HepG2 (cell line): ENCODE measurements around the gene TST. TPM values are rescaled to one million over a fixed set of nuclear protein-coding genes. Genes with fewer than 3 reads are reported as not detected.

ENCODE experiments used
- MAFK ChIP-seq, 2 experiments: IDR thresholded peaks in 1 of 2; conservative IDR thresholded peaks in 1 of 2; 2 replicates each; pipeline ENCODE4 v1.6.1; 2011; ENCODE audit warnings: improper control_type of control experiment in 2 of 2, low read length in 2 of 2
- NFKB2 ChIP-seq: sonication (generic); formaldehyde crosslinking; IDR thresholded peaks from 2 replicates; pipeline ENCODE4 v1.4.0; 2020; ENCODE audit warnings: missing genetic modification reagents, borderline replicate concordance
- SRSF1 ChIP-seq: fragments of 200-400 bp; formaldehyde crosslinking; optimal IDR thresholded peaks from 2 replicates; pipeline ENCODE3; 2017; ENCODE audit warnings: mild to moderate bottlenecking, low read depth, low read length, moderate library complexity
- ZBTB42 ChIP-seq: sonication (generic); formaldehyde crosslinking; IDR thresholded peaks from 2 replicates; pipeline ENCODE4 v1.5.0; 2020; ENCODE audit warnings: mild to moderate bottlenecking, missing genetic modification reagents
- ZNF138 ChIP-seq: sonication (generic); formaldehyde crosslinking; IDR thresholded peaks from 2 replicates; pipeline ENCODE4 v1.5.0; 2020; ENCODE audit warnings: mild to moderate bottlenecking, low read depth, missing genetic modification reagents
- ZNF556 ChIP-seq: sonication (generic); formaldehyde crosslinking; IDR thresholded peaks from 2 replicates; pipeline ENCODE4 v1.4.0; 2020; ENCODE audit warnings: mild to moderate bottlenecking, missing genetic modification reagents, borderline replicate concordance
- ZNF670 ChIP-seq: sonication (generic); formaldehyde crosslinking; IDR thresholded peaks from 2 replicates; pipeline ENCODE4 v1.8.0; 2022; ENCODE audit warnings: mild to moderate bottlenecking, missing genetic modification reagents, borderline replicate concordance
- ZNF7 ChIP-seq: IDR thresholded peaks from 2 replicates; pipeline ENCODE4 v1.6.1; 2016; ENCODE audit warnings: missing biosample characterization, missing genetic modification reagents
- polyA plus RNA-seq, 8 experiments: library from polyadenylated mRNA; depleted of rRNA in 3 of 8; stranded (reverse) in 7 of 8; unstranded in 1 of 8; fragments of >200 nt; fragmentation: Illumina TruSeq in 4 of 8; extraction: Trizol in 4 of 8; gene quantifications; 2 replicates each; pipeline versions ENCODE4 v1.2.1 to v1.2.3, GENCODE V29; 2011 to 2016; ENCODE audit warnings: low read depth in 4 of 8, missing spikeins in 1 of 8, mixed read lengths in 1 of 8; ENCODE audit not compliant: insufficient read depth in 1 of 8
- total RNA-seq, 5 experiments: library from RNA; depleted of rRNA; stranded (reverse); fragments of >200 nt; fragmentation: Illumina TruSeq; extraction: Trizol; gene quantifications; 2 replicates each; pipeline ENCODE4 v1.2.3, GENCODE V29; 2016; ENCODE audit warnings: low read depth in 1 of 5
- TF ChIP-seq, protein P1 (sequence below): sonication (generic); formaldehyde crosslinking; IDR thresholded peaks from 2 replicates; pipeline ENCODE4 v1.4.0; 2020; ENCODE audit warnings: missing genetic modification reagents
- TF ChIP-seq, protein P2 (sequence below): sonication (generic); formaldehyde crosslinking; IDR thresholded peaks from 2 replicates; pipeline ENCODE4; 2020; ENCODE audit warnings: missing genetic modification reagents, mild to moderate bottlenecking, borderline replicate concordance
- TF ChIP-seq, protein P3 (sequence below): sonication (generic); formaldehyde crosslinking; IDR thresholded peaks from 2 replicates; pipeline ENCODE4 v1.8.0; 2022; ENCODE audit warnings: missing genetic modification reagents, low read depth, mild to moderate bottlenecking, borderline replicate concordance
- TF ChIP-seq, protein P4 (sequence below): sonication (generic); formaldehyde crosslinking; conservative IDR thresholded peaks from 2 replicates; pipeline ENCODE4 v1.8.0; 2022; ENCODE audit warnings: mild to moderate bottlenecking, moderate library complexity, missing genetic modification reagents
- TF ChIP-seq, protein P5 (sequence below): sonication (generic); formaldehyde crosslinking; IDR thresholded peaks from 2 replicates; pipeline ENCODE4 v1.4.0; 2020; ENCODE audit warnings: missing genetic modification reagents, borderline replicate concordance

The TST gene
- total and polyA plus RNA-seq, 2 of the 13 experiments (the other 11 are each of a cell fraction or from before 2014, with no cell fraction given): 44.6 to 63.6 TPM

DNA sequence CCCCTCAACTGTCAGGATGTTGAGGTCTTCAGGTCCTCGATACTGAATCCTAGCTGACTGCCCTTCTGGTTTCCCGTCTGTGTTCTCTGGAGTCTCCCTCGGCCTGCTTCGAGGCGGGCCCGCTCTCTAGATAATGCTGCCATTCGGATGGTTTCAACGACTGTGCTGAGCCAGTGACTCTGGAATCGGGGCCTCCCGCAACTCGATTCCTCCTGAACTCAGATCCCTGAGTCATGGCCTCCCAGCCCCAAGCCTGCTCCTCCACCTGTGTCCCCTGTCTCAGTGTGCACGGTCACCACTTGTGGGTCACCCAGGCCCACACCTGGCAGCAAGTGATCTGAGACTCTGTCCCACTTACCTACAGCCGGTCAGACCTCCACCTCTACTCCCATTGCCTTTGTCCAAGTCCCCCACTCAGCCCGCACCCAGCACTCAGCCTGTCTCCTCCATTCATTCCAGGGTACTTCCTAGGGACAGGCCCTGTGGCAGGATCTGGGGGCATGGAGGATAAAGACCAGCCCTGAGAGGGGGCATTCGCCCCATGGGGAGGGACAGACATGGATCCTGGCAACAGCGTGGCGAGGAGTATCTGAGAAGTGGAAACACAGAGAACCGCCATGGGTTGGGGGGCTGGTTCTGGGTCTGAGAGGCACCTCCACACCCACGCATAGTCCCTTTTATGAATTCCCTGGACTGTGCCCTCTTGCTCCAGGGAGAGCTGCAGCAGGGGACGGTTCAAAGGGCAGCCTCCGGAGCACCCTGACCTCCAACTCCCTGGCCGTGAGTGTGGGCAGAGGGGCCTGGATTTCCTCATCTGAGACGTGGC is 14.6 kb upstream of the TST start (continued):
- TF ChIP-seq, protein P1, sequence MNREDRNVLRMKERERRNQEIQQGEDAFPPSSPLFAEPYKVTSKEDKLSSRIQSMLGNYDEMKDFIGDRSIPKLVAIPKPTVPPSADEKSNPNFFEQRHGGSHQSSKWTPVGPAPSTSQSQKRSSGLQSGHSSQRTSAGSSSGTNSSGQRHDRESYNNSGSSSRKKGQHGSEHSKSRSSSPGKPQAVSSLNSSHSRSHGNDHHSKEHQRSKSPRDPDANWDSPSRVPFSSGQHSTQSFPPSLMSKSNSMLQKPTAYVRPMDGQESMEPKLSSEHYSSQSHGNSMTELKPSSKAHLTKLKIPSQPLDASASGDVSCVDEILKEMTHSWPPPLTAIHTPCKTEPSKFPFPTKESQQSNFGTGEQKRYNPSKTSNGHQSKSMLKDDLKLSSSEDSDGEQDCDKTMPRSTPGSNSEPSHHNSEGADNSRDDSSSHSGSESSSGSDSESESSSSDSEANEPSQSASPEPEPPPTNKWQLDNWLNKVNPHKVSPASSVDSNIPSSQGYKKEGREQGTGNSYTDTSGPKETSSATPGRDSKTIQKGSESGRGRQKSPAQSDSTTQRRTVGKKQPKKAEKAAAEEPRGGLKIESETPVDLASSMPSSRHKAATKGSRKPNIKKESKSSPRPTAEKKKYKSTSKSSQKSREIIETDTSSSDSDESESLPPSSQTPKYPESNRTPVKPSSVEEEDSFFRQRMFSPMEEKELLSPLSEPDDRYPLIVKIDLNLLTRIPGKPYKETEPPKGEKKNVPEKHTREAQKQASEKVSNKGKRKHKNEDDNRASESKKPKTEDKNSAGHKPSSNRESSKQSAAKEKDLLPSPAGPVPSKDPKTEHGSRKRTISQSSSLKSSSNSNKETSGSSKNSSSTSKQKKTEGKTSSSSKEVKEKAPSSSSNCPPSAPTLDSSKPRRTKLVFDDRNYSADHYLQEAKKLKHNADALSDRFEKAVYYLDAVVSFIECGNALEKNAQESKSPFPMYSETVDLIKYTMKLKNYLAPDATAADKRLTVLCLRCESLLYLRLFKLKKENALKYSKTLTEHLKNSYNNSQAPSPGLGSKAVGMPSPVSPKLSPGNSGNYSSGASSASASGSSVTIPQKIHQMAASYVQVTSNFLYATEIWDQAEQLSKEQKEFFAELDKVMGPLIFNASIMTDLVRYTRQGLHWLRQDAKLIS (CRISPR knock-in tag): no peak
- TF ChIP-seq, protein P2, sequence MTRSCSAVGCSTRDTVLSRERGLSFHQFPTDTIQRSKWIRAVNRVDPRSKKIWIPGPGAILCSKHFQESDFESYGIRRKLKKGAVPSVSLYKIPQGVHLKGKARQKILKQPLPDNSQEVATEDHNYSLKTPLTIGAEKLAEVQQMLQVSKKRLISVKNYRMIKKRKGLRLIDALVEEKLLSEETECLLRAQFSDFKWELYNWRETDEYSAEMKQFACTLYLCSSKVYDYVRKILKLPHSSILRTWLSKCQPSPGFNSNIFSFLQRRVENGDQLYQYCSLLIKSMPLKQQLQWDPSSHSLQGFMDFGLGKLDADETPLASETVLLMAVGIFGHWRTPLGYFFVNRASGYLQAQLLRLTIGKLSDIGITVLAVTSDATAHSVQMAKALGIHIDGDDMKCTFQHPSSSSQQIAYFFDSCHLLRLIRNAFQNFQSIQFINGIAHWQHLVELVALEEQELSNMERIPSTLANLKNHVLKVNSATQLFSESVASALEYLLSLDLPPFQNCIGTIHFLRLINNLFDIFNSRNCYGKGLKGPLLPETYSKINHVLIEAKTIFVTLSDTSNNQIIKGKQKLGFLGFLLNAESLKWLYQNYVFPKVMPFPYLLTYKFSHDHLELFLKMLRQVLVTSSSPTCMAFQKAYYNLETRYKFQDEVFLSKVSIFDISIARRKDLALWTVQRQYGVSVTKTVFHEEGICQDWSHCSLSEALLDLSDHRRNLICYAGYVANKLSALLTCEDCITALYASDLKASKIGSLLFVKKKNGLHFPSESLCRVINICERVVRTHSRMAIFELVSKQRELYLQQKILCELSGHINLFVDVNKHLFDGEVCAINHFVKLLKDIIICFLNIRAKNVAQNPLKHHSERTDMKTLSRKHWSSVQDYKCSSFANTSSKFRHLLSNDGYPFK (CRISPR knock-in tag): peak; percentile 57
- TF ChIP-seq, protein P3, sequence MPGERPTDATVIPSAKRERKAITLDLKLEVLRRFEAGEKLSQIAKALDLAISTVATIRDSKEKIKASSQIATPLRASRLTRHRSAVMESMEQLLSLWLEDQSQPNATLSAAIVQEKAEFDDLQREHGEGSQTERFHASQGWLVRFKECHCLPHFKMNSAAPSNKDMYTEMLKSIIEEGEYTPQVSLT (CRISPR knock-in tag): no peak
- TF ChIP-seq, protein P4, sequence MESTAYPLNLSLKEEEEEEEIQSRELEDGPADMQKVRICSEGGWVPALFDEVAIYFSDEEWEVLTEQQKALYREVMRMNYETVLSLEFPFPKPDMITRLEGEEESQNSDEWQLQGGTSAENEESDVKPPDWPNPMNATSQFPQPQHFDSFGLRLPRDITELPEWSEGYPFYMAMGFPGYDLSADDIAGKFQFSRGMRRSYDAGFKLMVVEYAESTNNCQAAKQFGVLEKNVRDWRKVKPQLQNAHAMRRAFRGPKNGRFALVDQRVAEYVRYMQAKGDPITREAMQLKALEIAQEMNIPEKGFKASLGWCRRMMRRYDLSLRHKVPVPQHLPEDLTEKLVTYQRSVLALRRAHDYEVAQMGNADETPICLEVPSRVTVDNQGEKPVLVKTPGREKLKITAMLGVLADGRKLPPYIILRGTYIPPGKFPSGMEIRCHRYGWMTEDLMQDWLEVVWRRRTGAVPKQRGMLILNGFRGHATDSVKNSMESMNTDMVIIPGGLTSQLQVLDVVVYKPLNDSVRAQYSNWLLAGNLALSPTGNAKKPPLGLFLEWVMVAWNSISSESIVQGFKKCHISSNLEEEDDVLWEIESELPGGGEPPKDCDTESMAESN (CRISPR knock-in tag): peak; percentile 64; the same call in 1 of the 2 replicates
- TF ChIP-seq ZNF670 (CRISPR knock-in tag): peak; percentile 31; the same call in 1 of the 2 replicates
- peak; percentile 66 for TF ChIP-seq SRSF1
- no peak for TF ChIP-seq ZBTB42 (CRISPR knock-in tag)
- TF ChIP-seq, protein P5, sequence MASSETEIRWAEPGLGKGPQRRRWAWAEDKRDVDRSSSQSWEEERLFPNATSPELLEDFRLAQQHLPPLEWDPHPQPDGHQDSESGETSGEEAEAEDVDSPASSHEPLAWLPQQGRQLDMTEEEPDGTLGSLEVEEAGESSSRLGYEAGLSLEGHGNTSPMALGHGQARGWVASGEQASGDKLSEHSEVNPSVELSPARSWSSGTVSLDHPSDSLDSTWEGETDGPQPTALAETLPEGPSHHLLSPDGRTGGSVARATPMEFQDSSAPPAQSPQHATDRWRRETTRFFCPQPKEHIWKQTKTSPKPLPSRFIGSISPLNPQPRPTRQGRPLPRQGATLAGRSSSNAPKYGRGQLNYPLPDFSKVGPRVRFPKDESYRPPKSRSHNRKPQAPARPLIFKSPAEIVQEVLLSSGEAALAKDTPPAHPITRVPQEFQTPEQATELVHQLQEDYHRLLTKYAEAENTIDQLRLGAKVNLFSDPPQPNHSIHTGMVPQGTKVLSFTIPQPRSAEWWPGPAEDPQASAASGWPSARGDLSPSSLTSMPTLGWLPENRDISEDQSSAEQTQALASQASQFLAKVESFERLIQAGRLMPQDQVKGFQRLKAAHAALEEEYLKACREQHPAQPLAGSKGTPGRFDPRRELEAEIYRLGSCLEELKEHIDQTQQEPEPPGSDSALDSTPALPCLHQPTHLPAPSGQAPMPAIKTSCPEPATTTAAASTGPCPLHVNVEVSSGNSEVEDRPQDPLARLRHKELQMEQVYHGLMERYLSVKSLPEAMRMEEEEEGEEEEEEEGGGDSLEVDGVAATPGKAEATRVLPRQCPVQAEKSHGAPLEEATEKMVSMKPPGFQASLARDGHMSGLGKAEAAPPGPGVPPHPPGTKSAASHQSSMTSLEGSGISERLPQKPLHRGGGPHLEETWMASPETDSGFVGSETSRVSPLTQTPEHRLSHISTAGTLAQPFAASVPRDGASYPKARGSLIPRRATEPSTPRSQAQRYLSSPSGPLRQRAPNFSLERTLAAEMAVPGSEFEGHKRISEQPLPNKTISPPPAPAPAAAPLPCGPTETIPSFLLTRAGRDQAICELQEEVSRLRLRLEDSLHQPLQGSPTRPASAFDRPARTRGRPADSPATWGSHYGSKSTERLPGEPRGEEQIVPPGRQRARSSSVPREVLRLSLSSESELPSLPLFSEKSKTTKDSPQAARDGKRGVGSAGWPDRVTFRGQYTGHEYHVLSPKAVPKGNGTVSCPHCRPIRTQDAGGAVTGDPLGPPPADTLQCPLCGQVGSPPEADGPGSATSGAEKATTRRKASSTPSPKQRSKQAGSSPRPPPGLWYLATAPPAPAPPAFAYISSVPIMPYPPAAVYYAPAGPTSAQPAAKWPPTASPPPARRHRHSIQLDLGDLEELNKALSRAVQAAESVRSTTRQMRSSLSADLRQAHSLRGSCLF (CRISPR knock-in tag): no peak
- no peak for TF ChIP-seq MAFK (conservative IDR thresholded peaks at IDR 0.05 in 1 of 2, IDR thresholded peaks at IDR 0.05 in 1 of 2; ENCODE audit: low read length in 2 of 2)
- peak; percentile 38; the same call in 1 of the 2 replicates for TF ChIP-seq NFKB2 (CRISPR knock-in tag)
- no peak for TF ChIP-seq ZNF7 (CRISPR knock-in tag)
- no peak for TF ChIP-seq ZNF138 (CRISPR knock-in tag)
- TF ChIP-seq ZNF556: no peak
